ENCODE measurements around the gene RFXANK.
"Not testable (repeated sequence)": the region's sequence is repeated elsewhere in the genome, so short reads cannot be mapped to it uniquely, and the experiment has no call there.

RFXANK gene

DNA sequence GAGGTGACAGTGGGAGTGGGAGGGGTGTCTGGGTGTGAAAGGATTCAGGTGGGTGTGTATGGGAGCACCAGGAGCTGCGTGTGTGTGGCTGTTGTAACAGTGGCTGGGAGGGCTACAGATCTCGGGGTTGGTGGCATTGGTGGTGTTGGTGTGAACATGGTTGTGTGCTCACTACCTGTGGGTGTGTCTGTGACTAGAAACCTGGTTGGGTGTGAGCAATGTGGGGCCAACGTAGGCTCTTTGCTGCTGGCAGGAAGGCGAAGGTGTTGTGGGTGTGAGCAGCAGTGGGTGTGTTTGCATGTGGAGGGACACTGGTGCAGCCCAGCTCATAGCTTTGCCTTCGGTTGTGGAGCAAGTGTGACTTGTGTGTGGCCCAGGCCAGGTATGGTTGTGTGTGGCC lies 14.9 kb downstream of the RFXANK start:
- DNase-seq, result no peak

DNA sequence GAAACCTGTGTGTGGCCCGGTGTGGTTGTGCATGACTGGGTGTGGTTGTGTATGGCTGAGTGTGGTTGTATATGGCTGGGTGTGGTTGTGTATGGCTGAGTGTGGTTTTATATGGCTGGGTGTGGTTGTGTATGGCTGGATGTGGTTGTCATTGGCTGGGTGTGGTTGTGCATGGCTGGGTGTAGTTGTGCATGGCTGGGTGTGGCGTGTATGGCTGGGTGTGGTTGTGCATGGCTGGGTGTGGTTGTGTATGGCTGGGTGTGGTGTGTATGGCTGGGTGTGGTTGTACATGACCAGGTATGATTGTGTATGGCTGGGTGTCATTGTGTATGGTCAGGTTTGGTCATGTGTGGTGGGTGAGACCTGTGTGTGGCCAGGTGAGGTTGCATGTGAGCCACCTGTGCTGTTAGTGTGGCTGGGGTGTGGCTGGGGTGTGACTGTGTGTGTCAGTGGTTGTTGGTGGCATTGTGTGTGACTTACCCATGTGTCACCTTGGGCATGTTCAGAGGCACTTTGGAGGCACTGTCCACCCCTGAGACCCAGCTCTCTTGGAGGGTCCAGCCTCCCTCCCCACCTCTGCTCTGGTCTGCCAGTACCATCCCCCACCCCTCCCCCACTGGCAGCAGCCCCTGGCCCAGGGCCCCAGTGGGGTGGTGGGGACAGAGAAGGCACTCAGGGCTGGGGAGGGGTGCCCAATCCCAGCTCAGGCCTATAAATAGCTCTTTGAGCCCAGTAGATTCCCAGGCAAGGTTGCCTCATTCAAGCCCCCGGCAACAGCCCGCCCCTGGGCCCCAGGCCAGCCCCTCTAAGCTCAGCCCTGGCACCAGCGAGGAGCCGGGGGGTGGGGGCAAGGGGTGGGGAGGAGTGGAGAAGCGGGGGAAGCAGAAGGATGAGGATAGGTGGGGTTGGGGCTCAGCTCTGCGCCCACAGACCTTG lies 15.8 kb downstream of the RFXANK start:
- DNase-seq, result no peak

DNA sequence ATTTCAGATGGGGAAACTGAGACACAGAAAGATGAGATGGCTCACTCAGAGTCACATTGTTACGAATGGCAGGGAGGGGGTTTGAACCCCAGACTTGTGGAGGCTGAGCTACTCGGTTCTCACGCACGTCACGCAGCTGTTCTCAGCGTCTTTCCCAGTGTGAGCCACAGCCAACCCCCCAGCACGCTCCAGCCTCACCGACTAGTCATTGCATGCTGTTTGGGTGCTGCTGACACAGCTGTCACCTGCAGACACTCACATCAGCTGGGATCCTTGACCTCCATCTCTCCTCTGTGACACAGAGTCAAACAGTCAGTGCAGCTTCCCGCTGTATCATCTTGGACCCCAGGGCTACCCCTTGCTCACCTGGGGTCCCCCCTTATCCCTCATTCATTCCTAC lies 17.3 kb downstream of the RFXANK start:
- no peak for DNase-seq

DNA sequence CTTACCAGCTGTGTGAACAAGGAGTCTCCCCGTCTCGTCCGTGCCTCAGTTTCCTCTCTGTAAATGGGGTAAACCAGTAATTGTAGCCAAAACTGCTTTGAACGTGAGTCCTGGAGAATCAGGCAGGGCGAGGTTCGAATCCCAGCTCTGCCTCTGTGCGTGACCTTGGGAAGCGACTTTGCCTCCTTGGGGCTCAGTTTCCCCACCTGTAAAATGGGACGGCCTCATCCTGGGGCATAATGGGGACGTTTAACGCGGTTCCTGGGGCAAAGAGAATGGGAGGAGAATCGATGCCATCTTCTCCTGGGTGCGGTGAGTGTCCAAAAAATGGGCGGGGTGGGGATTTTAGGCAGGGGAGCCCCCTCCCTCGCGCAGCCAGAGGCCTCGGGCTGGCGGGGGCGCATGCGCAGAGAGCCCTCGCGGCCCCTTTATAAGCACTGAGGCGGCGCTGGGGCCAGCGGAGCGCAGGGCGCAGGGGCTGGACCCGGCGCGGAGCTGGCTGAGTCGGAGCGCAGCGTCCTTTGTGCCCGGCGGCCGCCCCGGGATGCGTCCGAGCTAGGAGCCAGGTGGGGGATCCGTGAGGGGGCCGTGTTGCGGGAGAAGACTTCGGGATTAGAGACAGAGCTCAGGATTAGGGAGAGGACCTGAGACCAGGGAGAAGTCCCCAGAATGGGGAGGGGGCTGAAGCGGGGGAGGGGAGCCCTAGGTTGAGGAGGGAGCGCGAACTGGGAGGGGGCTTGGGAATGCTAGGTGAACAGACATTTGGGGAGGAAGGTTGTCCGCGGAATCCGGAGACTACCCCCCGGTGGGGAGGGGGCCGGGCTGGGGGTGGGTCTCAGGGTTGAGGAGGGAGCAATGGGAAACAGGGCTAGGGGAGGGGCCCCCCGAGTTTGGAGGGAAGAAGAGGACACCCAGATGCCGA lies 19.7 kb downstream of the RFXANK start, which contains the start of gene NCAN:
TSS of gene NCAN (plus strand) at position 460 of the 922 bp plus-strand sequence. CDS start 4,996 bp downstream, outside the sequence.
- DNase-seq, result no peak

- no peak for DNase-seq
Observed at GRCh38 chr19:19212916-19213315, 20.9 kb downstream of the RFXANK start.

GRCh38 chr19:19213426-19214158 lies 21.5 kb downstream of the RFXANK start:
- peak; percentile 31 to 56 (median 39) for DNase-seq

GRCh38 chr19:19214159-19214490 lies 22.1 kb downstream of the RFXANK start:
- no peak for DNase-seq

GRCh38 chr19:19214892-19215291 lies 22.8 kb downstream of the RFXANK start:
- peak; percentile 39 to 71 (median 53) for DNase-seq

- no peak for DNase-seq
Observed at GRCh38 chr19:19215792-19216191, 23.7 kb downstream of the RFXANK start.

GRCh38 chr19:19217099-19217498 lies 25.0 kb downstream of the RFXANK start:
- DNase-seq, result peak; percentile 33 to 47 (median 35)

DNA sequence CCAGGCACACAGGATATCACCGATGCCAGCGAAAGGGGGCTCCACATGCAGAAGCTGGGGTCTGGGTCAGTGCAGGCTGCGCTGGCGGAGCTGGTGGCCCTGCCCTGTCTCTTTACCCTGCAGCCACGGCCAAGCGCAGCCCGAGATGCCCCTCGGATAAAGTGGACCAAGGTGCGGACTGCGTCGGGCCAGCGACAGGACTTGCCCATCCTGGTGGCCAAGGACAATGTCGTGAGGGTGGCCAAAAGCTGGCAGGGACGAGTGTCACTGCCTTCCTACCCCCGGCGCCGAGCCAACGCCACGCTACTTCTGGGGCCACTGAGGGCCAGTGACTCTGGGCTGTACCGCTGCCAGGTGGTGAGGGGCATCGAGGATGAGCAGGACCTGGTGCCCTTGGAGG lies 26.9 kb downstream of the RFXANK start:
- DNase-seq, result no peak

DNA sequence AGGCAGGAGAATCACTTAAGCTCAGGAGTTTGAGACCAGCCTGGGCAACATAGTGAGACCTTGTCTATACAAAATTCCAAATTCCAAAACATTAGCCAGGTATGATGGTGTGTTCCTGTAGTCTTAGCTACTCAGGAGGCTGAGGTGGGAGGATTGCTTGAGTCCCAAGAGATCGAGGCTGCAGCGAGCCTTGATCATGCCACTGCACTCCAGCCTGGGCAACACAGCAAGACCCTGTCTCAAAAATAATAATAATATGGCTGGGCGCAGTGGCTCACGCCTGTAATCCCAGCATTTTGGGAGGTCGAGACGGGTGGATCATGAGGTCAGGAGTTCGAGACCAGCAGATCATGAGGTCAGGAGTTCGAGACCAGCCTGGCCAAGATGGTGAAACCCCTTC lies 28.9 kb downstream of the RFXANK start:
- not testable (repeated sequence) for DNase-seq

- DNase-seq, result no peak
Observed at GRCh38 chr19:19223060-19223459, 31.0 kb downstream of the RFXANK start.

DNA sequence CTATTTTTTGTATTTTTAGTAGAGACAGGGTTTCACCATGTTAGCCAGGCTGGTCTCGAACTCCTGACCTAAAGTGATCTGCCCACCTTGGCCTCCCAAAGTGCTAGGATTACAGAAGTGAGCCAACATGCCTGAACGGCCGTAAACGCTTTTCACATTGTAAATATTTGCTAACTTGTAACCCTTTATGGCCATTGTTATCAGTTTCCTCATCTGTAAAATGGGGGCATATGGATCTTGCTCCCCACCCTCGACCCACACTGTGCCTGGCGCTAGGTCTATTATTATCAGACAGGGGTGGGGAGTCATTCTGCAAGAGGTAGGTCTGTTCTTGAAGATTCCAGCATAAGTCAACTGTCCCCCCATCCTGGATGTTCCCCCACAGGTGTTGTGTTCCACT lies 31.6 kb downstream of the RFXANK start:
- DNase-seq, result no peak

GRCh38 chr19:19224150-19224851 lies 32.2 kb downstream of the RFXANK start:
- no peak for DNase-seq

DNA sequence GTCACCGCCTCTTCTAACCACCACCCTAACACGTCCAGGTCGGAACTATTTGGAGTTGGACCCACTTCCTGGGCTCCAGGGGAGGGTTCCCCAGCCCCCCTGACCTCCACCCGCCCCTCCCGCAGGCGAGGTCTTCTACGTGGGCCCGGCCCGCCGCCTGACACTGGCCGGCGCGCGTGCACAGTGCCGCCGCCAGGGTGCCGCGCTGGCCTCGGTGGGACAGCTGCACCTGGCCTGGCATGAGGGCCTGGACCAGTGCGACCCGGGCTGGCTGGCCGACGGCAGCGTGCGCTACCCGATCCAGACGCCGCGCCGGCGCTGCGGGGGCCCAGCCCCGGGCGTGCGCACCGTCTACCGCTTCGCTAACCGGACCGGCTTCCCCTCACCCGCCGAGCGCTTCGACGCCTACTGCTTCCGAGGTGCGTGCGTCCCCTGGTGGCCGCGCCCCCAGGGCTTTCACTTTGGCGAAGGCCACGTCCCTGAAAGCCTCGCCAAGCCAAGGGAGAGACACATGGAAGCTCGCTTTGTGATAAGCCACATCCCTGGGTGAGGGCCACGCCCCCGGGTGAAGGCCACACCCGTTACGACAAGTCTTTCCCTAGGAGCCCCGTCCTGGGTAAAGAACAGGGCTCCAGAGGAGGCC lies 32.9 kb downstream of the RFXANK start:
- DNase-seq, result peak; percentile 81 to 91 (median 81)

GRCh38 chr19:19226204-19226603 lies 34.1 kb downstream of the RFXANK start:
- no peak for DNase-seq

- no peak for DNase-seq
Observed at GRCh38 chr19:19226663-19227062, 34.6 kb downstream of the RFXANK start.

GRCh38 chr19:19227217-19227616 lies 35.2 kb downstream of the RFXANK start:
- no peak for DNase-seq

- no peak for DNase-seq
Observed at GRCh38 chr19:19229701-19230100, 37.6 kb downstream of the RFXANK start.

GRCh38 chr19:19230999-19231398 lies 38.9 kb downstream of the RFXANK start:
- DNase-seq, result no peak

DNA sequence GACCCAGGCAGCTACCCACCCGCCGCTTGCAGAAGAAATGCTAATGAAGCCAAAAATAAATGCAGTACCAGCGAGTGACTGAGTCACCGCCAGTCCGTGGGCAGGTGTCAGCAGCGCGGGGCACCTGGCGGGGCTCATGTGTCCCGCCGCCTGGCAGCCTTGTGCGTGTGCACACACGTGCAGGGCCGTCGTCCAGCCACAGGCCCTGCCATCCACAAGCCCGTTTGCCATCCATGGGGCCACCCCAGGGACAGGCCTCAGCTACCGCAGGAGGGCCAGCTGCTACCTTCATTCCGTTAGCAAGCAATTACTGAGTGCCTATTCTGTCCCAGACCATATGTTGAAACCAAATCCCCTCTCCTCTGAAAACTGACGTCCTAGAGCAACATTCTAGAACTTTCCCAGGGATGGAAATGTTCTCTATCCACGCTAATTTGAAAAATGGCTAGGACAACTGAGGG lies 40.2 kb downstream of the RFXANK start:
- no peak for DNase-seq
